Kidney epithelial cell (primary cell): ENCODE data around the gene VWA5B1. TPM values are rescaled to one million over a fixed set of nuclear protein-coding genes. Genes with fewer than 3 reads are reported as not detected.

ENCODE experiments used
- DNase-seq: peaks from one replicate; pipeline ENCODE4 v3.0.0-alpha.2; 2010; ENCODE audit warnings: low read depth
- H3K27me3 ChIP-seq: 2 replicates; pipeline ENCODE4 v1.6.0; 2011; ENCODE audit warnings: low read length; ENCODE audit not compliant: control insufficient read depth, insufficient read depth
- H3K36me3 ChIP-seq: 2 replicates; pipeline ENCODE4 v1.5.1; 2011; ENCODE audit warnings: low read length; ENCODE audit not compliant: control insufficient read depth, insufficient read depth
- H3K4me3 ChIP-seq: 2 replicates; pipeline ENCODE4 v1.5.1; 2011; ENCODE audit warnings: low read depth, mild to moderate bottlenecking, control low read depth, low read length
- total RNA-seq: library from RNA; depleted of rRNA; stranded (reverse); fragments of >200 nt; gene quantifications from 2 replicates; pipeline ENCODE4 v1.2.3, GENCODE V29; 2015
- TF ChIP-seq, protein P1 (sequence below): IDR thresholded peaks from 2 replicates; pipeline ENCODE4 v1.5.1; 2011; ENCODE audit warnings: mild to moderate bottlenecking, moderate library complexity, low read length, control low read depth, inconsistent platforms; ENCODE audit not compliant: insufficient read depth, poor library complexity, severe bottlenecking

Gene VWA5B1
- total RNA-seq, 1 donor from 2014 or later: not detected

- Histone ChIP-seq H3K36me3 (no peaks in the 10 kb centered on the region), H3K27me3 (no peaks in the 10 kb centered on the region), H3K4me3 (no peak overlapping the region)
- DNase-seq: no peak
- TF ChIP-seq, protein P1, sequence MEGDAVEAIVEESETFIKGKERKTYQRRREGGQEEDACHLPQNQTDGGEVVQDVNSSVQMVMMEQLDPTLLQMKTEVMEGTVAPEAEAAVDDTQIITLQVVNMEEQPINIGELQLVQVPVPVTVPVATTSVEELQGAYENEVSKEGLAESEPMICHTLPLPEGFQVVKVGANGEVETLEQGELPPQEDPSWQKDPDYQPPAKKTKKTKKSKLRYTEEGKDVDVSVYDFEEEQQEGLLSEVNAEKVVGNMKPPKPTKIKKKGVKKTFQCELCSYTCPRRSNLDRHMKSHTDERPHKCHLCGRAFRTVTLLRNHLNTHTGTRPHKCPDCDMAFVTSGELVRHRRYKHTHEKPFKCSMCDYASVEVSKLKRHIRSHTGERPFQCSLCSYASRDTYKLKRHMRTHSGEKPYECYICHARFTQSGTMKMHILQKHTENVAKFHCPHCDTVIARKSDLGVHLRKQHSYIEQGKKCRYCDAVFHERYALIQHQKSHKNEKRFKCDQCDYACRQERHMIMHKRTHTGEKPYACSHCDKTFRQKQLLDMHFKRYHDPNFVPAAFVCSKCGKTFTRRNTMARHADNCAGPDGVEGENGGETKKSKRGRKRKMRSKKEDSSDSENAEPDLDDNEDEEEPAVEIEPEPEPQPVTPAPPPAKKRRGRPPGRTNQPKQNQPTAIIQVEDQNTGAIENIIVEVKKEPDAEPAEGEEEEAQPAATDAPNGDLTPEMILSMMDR: no peak
Measured at GRCh38 chr1:20255666-20256065, 35.0 kb upstream of the VWA5B1 start.

GRCh38 chr1:20259646-20260045 is 31.0 kb upstream of the VWA5B1 start:
- DNase-seq: no peak
- Histone ChIP-seq H3K36me3 (no peaks in the 10 kb centered on the region), H3K27me3 (no peaks in the 10 kb centered on the region), H3K4me3 (no peak overlapping the region)
- TF ChIP-seq, protein P1: no peak

- Histone ChIP-seq H3K4me3 (no peak overlapping the region), H3K36me3 (no peaks in the 10 kb centered on the region), H3K27me3 (no peaks in the 10 kb centered on the region)
- no peak for DNase-seq
- TF ChIP-seq, protein P1: no peak
Measured at GRCh38 chr1:20261095-20261494, 29.6 kb upstream of the VWA5B1 start.

DNA sequence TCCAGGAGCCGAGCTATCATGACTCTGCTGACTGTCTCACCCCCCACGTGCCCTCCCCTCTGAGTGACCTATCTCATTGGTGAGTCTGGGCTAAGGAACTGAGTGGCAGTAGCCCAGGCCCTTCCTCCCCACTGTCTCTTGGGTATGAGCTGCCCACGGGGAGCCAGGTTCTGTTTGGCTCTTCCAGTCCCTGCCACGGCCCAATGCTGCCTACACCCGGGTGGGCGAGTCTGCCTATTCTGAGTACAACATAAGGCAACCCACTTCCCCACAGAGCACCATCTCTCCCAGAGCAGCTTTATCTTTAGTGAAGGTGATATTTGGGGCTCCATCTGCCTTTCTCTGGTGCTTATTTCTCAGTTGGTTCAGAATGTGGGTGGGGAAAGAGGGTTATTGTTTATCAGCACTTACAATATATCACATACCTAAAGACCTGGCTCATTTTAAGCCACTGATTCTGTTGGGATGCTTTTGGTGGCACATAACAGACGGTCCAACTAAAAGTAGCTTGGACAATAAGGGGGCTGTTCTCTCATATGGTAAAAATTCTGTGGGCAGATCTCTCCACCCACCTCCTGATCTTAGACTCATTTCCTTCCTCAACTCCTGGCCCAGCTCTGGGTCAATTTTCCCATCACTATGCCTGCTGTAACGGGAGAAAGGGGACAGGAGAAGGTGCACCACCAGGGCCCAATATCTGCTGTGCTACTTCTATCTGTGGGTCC is 27.7 kb upstream of the VWA5B1 start:
- H3K27me3 ChIP-seq: no peaks in the 10 kb centered on the region
- TF ChIP-seq, protein P1: no peak
- no peak for DNase-seq
- H3K36me3 ChIP-seq: no peaks in the 10 kb centered on the region
- H3K4me3 ChIP-seq: no peak overlapping the region

GRCh38 chr1:20265250-20265649 is 25.4 kb upstream of the VWA5B1 start:
- no peak overlapping the region for H3K4me3 ChIP-seq
- TF ChIP-seq, protein P1: no peak
- no peak for DNase-seq
- no peaks in the 10 kb centered on the region for H3K27me3 ChIP-seq
- no peaks in the 10 kb centered on the region for H3K36me3 ChIP-seq

GRCh38 chr1:20266141-20266540 is 24.5 kb upstream of the VWA5B1 start:
- Histone ChIP-seq H3K4me3 (no peak overlapping the region), H3K27me3 (no peaks in the 10 kb centered on the region), H3K36me3 (no peaks in the 10 kb centered on the region)
- TF ChIP-seq, protein P1: no peak
- no peak for DNase-seq
